HepG2 (cell line): ENCODE results near the gene GPC3. TPM values are rescaled to one million over a fixed set of nuclear protein-coding genes. Genes with fewer than 3 reads are reported as not detected.
A peak's percentile ranks its signal among the peaks of the same experiment; 100 is the strongest.

Experiments
- ATRX ChIP-seq: sonication (generic); formaldehyde crosslinking; IDR thresholded peaks from 2 replicates; pipeline ENCODE4 v1.4.0; 2020; ENCODE audit warnings: missing genetic modification reagents, borderline replicate concordance
- CHCHD3 ChIP-seq: sonication (generic); formaldehyde crosslinking; IDR thresholded peaks from 2 replicates; pipeline ENCODE4 v1.8.0; 2022; ENCODE audit warnings: mild to moderate bottlenecking, missing genetic modification reagents, moderate library complexity
- DR1 ChIP-seq: sonication (generic); formaldehyde crosslinking; IDR thresholded peaks from 2 replicates; pipeline ENCODE4 v1.8.0; 2021; ENCODE audit warnings: mild to moderate bottlenecking, missing genetic modification reagents, inconsistent platforms
- HDAC2 ChIP-seq: sonication (generic); formaldehyde crosslinking; IDR thresholded peaks from 2 replicates; pipeline ENCODE4 v1.4.0; 2020; ENCODE audit warnings: missing genetic modification reagents
- HOXA7 ChIP-seq: sonication (generic); formaldehyde crosslinking; IDR thresholded peaks from 2 replicates; pipeline ENCODE4 v1.8.1; 2022; ENCODE audit warnings: mild to moderate bottlenecking, missing genetic modification reagents, moderate library complexity
- JDP2 ChIP-seq: sonication (generic); formaldehyde crosslinking; IDR thresholded peaks from 2 replicates; pipeline ENCODE4 v1.8.1; 2022; ENCODE audit warnings: missing genetic modification reagents, borderline replicate concordance
- KLF16 ChIP-seq, 2 experiments: sonication (generic) in 1 of 2; formaldehyde crosslinking in 1 of 2; IDR thresholded peaks; 2 replicates each; pipeline versions ENCODE4 v1.6.1 to v1.8.0; 2016 to 2023; ENCODE audit warnings: missing genetic modification reagents in 2 of 2, missing compliant biosample characterization in 1 of 2
- NCOA2 ChIP-seq: sonication (generic); formaldehyde crosslinking; IDR thresholded peaks from 2 replicates; pipeline ENCODE4 v1.8.0; 2022; ENCODE audit warnings: inconsistent platforms
- NFRKB ChIP-seq: fragments of 450-650 bp; IDR thresholded peaks from 2 replicates; pipeline ENCODE4 v1.6.1; 2017
- NKX3-1 ChIP-seq: sonication (generic); formaldehyde crosslinking; IDR thresholded peaks from 2 replicates; pipeline ENCODE4 v1.5.0; 2020; ENCODE audit warnings: missing genetic modification reagents
- PAX8 ChIP-seq: sonication (generic); formaldehyde crosslinking; IDR thresholded peaks from 2 replicates; pipeline ENCODE4 v1.8.0; 2022; ENCODE audit warnings: mild to moderate bottlenecking, missing genetic modification reagents, borderline replicate concordance
- PHF20 ChIP-seq: sonication (generic); formaldehyde crosslinking; IDR thresholded peaks from 2 replicates; pipeline ENCODE4 v1.5.0; 2020; ENCODE audit warnings: mild to moderate bottlenecking, missing genetic modification reagents
- RORA ChIP-seq: sonication (generic); formaldehyde crosslinking; IDR thresholded peaks from 2 replicates; pipeline ENCODE4 v1.5.0; 2020; ENCODE audit warnings: mild to moderate bottlenecking, missing genetic modification reagents, moderate library complexity
- SAFB2 ChIP-seq: sonication (generic); formaldehyde crosslinking; IDR thresholded peaks from 2 replicates; pipeline ENCODE4 v1.5.1; 2020; ENCODE audit warnings: missing genetic modification reagents, low read depth, mild to moderate bottlenecking, borderline replicate concordance
- SRF ChIP-seq: IDR thresholded peaks from 2 replicates; pipeline ENCODE4 v1.6.1; 2011; ENCODE audit warnings: mild to moderate bottlenecking, low read depth, low read length, moderate library complexity
- SRY ChIP-seq: sonication (generic); formaldehyde crosslinking; IDR thresholded peaks from 2 replicates; pipeline ENCODE4 v1.8.0; 2022; ENCODE audit warnings: mild to moderate bottlenecking, missing genetic modification reagents
- TARDBP ChIP-seq: sonication (generic); formaldehyde crosslinking; IDR thresholded peaks from 2 replicates; pipeline ENCODE4 v1.8.0; 2022; ENCODE audit warnings: mild to moderate bottlenecking, missing genetic modification reagents
- TBP ChIP-seq: sonication (generic); formaldehyde crosslinking; IDR thresholded peaks from 2 replicates; pipeline ENCODE4 v1.5.0; 2020; ENCODE audit warnings: missing genetic modification reagents
- TEAD2 ChIP-seq: sonication (generic); formaldehyde crosslinking; IDR thresholded peaks from 2 replicates; pipeline ENCODE4 v1.9.0; 2021; ENCODE audit warnings: missing genetic modification reagents
- TGIF2 ChIP-seq: IDR thresholded peaks from 2 replicates; pipeline ENCODE4 v1.6.1; 2016; ENCODE audit warnings: control low read depth, missing compliant biosample characterization
- ZBED4 ChIP-seq: sonication (generic); formaldehyde crosslinking; IDR thresholded peaks from 2 replicates; pipeline ENCODE4 v1.4.0; 2020; ENCODE audit warnings: missing genetic modification reagents, borderline replicate concordance
- ZFP36L1 ChIP-seq: sonication (generic); formaldehyde crosslinking; IDR thresholded peaks from 2 replicates; pipeline ENCODE4 v1.8.0; 2022; ENCODE audit warnings: mild to moderate bottlenecking, missing genetic modification reagents, moderate library complexity
- ZMYM2 ChIP-seq: sonication (generic); formaldehyde crosslinking; IDR thresholded peaks from 2 replicates; pipeline ENCODE4 v1.8.0; 2022; ENCODE audit warnings: mild to moderate bottlenecking, missing genetic modification reagents
- ZNF280D ChIP-seq: sonication (generic); formaldehyde crosslinking; IDR thresholded peaks from 2 replicates; pipeline ENCODE4 v1.5.1; 2020; ENCODE audit warnings: mild to moderate bottlenecking, missing genetic modification reagents
- ZNF562 ChIP-seq: sonication (generic); formaldehyde crosslinking; IDR thresholded peaks from 2 replicates; pipeline ENCODE4 v1.8.0; 2022; ENCODE audit warnings: missing genetic modification reagents, borderline replicate concordance
- ZNF891 ChIP-seq: sonication (generic); formaldehyde crosslinking; IDR thresholded peaks from 2 replicates; pipeline ENCODE4 v1.5.0; 2020; ENCODE audit warnings: mild to moderate bottlenecking, missing genetic modification reagents
- ZZZ3 ChIP-seq: sonication (generic); formaldehyde crosslinking; IDR thresholded peaks from 2 replicates; pipeline ENCODE4 v1.4.0; 2020; ENCODE audit warnings: missing genetic modification reagents, mild to moderate bottlenecking, borderline replicate concordance
- polyA plus RNA-seq, 8 experiments: library from polyadenylated mRNA; depleted of rRNA in 3 of 8; stranded (reverse) in 7 of 8; unstranded in 1 of 8; fragments of >200 nt; fragmentation: Illumina TruSeq in 4 of 8; extraction: Trizol in 4 of 8; gene quantifications; 2 replicates each; pipeline versions ENCODE4 v1.2.1 to v1.2.3, GENCODE V29; 2011 to 2016; ENCODE audit warnings: low read depth in 4 of 8, missing spikeins in 1 of 8, mixed read lengths in 1 of 8; ENCODE audit not compliant: insufficient read depth in 1 of 8
- total RNA-seq, 5 experiments: library from RNA; depleted of rRNA; stranded (reverse); fragments of >200 nt; fragmentation: Illumina TruSeq; extraction: Trizol; gene quantifications; 2 replicates each; pipeline ENCODE4 v1.2.3, GENCODE V29; 2016; ENCODE audit warnings: low read depth in 1 of 5

The GPC3 gene
- total and polyA plus RNA-seq, 2 of the 13 experiments (the other 11 are each of a cell fraction or from before 2014, with no cell fraction given) = 1,799 to 3,263 TPM

GRCh38 chrX:134006484-134007161, 21.2 kb upstream of the GPC3 start (continued):
- TF ChIP-seq HDAC2 (CRISPR knock-in tag) (peak; percentile 62; the same call in 1 of the 2 replicates), TBP (no peak), TGIF2 (CRISPR knock-in tag) (no peak), NKX3-1 (CRISPR knock-in tag) (no peak), SAFB2 (CRISPR knock-in tag) (no peak), NCOA2 (CRISPR knock-in tag) (peak; percentile 97), JDP2 (no peak), ZZZ3 (CRISPR knock-in tag) (no peak), ZFP36L1 (CRISPR knock-in tag) (no peak), ATRX (no peak), ZNF891 (CRISPR knock-in tag) (no peak), ZBED4 (CRISPR knock-in tag) (no peak), PHF20 (CRISPR knock-in tag) (no peak), SRY (no peak), HOXA7 (CRISPR knock-in tag) (no peak), ZMYM2 (no peak), ZNF562 (CRISPR knock-in tag) (no peak), PAX8 (CRISPR knock-in tag) (no peak), DR1 (CRISPR knock-in tag) (no peak), CHCHD3 (CRISPR knock-in tag) (no peak), KLF16 (CRISPR knock-in tag; IDR thresholded peaks at IDR 0.05) (no peak), SRF (no peak), TARDBP (CRISPR knock-in tag) (peak; percentile 65; the same call in 1 of the 2 replicates), NFRKB (no peak), TEAD2 (no peak), ZNF280D (CRISPR knock-in tag) (no peak), RORA (CRISPR knock-in tag) (no peak)
